K562 (cell line): Measurements from ENCODE around the gene IL15RA. TPM values are rescaled to one million over a fixed set of nuclear protein-coding genes. Genes with fewer than 3 reads are reported as not detected.

Experiments used
- DMBX1 ChIP-seq: fragments of 250-450 bp; sonication (Bioruptor Pico); IDR thresholded peaks from 2 replicates; pipeline ENCODE4 v1.8.0; 2022; ENCODE audit warnings: inconsistent platforms, mild to moderate bottlenecking, moderate library complexity, borderline replicate concordance
- FUS ChIP-seq: fragments of 200-400 bp; formaldehyde crosslinking; optimal IDR thresholded peaks from 2 replicates; pipeline ENCODE3; 2017; ENCODE audit warnings: low read depth, low read length
- HNRNPH1 ChIP-seq: fragments of 200-400 bp; formaldehyde crosslinking; optimal IDR thresholded peaks from 2 replicates; pipeline ENCODE3; 2017; ENCODE audit warnings: low read depth, mild to moderate bottlenecking, low read length, moderate library complexity
- JUN ChIP-seq, 2 experiments: sonication (generic) in 1 of 2; formaldehyde crosslinking in 1 of 2; IDR thresholded peaks; 2 replicates each; pipeline versions ENCODE4 v1.6.1 to v1.8.0; 2012 to 2022; ENCODE audit warnings: borderline replicate concordance in 2 of 2, mild to moderate bottlenecking in 2 of 2, improper control_type of control experiment in 1 of 2, low read depth in 1 of 2, low read length in 1 of 2, missing genetic modification reagents in 1 of 2
- KLF10 ChIP-seq: fragments of 250-450 bp; sonication (Bioruptor Pico); IDR thresholded peaks from 2 replicates; pipeline ENCODE4 v1.6.1; 2021; ENCODE audit warnings: matching md5 sums
- KLF13 ChIP-seq: fragments of 450-650 bp; IDR thresholded peaks from 2 replicates; pipeline ENCODE4 v1.6.1; 2016; ENCODE audit warnings: missing genetic modification characterization, low read depth, mild to moderate bottlenecking, missing compliant biosample characterization, moderate library complexity, borderline replicate concordance
- MAFG ChIP-seq: fragments of 450-650 bp; conservative IDR thresholded peaks from 2 replicates; pipeline ENCODE4 v1.6.1; 2016; ENCODE audit warnings: missing genetic modification characterization, missing compliant biosample characterization
- POLR3G ChIP-seq: IDR thresholded peaks from 2 replicates; pipeline ENCODE4 v1.6.1; 2011; ENCODE audit not compliant: insufficient read length, insufficient replicate concordance; ENCODE audit errors: extremely low read depth
- PTBP1 ChIP-seq: fragments of 200-400 bp; formaldehyde crosslinking; IDR thresholded peaks from 2 replicates; pipeline ENCODE4 v1.6.1; 2017; ENCODE audit warnings: low read depth, low read length
- PURB ChIP-seq: sonication (generic); formaldehyde crosslinking; IDR thresholded peaks from 2 replicates; pipeline ENCODE4 v1.9.0; 2021; ENCODE audit warnings: low read depth, mild to moderate bottlenecking, missing genetic modification reagents
- SMAD2 ChIP-seq: fragments of 150-350 bp; IDR thresholded peaks from 2 replicates; pipeline ENCODE4 v1.6.1; 2014; ENCODE audit warnings: low read depth, mild to moderate bottlenecking, low read length
- SNIP1 ChIP-seq: fragments of 450-650 bp; IDR thresholded peaks from 2 replicates; pipeline ENCODE4 v1.7.1; 2017; ENCODE audit warnings: low read depth, mild to moderate bottlenecking
- SP1 ChIP-seq: sonication (generic); formaldehyde crosslinking; IDR thresholded peaks from 2 replicates; pipeline ENCODE4 v1.8.1; 2022; ENCODE audit warnings: mild to moderate bottlenecking, missing genetic modification reagents
- TBL1XR1 ChIP-seq, 2 experiments: IDR thresholded peaks; 2 replicates each; pipeline ENCODE4 v1.6.1; 2012; ENCODE audit warnings: improper control_type of control experiment in 2 of 2, low read length in 2 of 2, mild to moderate bottlenecking in 1 of 2
- TCF3 ChIP-seq: sonication (generic); formaldehyde crosslinking; IDR thresholded peaks from 2 replicates; pipeline ENCODE4 v1.4.0; 2020; ENCODE audit warnings: mild to moderate bottlenecking, missing genetic modification reagents
- TEAD1 ChIP-seq, 2 experiments: fragments of 450-650 bp in 1 of 2; sonication (generic) in 1 of 2; formaldehyde crosslinking; IDR thresholded peaks; 2 replicates each; pipeline versions ENCODE4 v1.4.0 to v1.8.0; 2020 to 2022; ENCODE audit warnings: mild to moderate bottlenecking in 2 of 2, missing genetic modification reagents in 1 of 2
- THRAP3 ChIP-seq: fragments of 450-650 bp; IDR thresholded peaks from 2 replicates; pipeline ENCODE4 v1.6.1; 2016; ENCODE audit warnings: mild to moderate bottlenecking, inconsistent platforms, borderline replicate concordance
- TSC22D4 ChIP-seq: fragments of 450-650 bp; IDR thresholded peaks from 2 replicates; pipeline ENCODE4 v1.6.1; 2016; ENCODE audit warnings: missing genetic modification characterization, missing biosample characterization, control low read depth
- XRCC5 ChIP-seq: fragments of 200-400 bp; formaldehyde crosslinking; IDR thresholded peaks from 2 replicates; pipeline ENCODE4 v1.6.1; 2017; ENCODE audit warnings: low read depth, mild to moderate bottlenecking, low read length
- ZFX ChIP-seq: sonication (generic); formaldehyde crosslinking; IDR thresholded peaks from 2 replicates; pipeline ENCODE4 v1.8.0; 2022; ENCODE audit warnings: mild to moderate bottlenecking, missing genetic modification reagents, moderate library complexity
- ZNF395 ChIP-seq: fragments of 200-800 bp; sonication (Bioruptor generic); IDR thresholded peaks from 2 replicates; pipeline ENCODE4 v1.6.1; 2017; ENCODE audit warnings: missing genetic modification characterization, missing compliant biosample characterization
- polyA plus RNA-seq, 8 experiments: library from polyadenylated mRNA; depleted of rRNA in 4 of 8; stranded (reverse) in 5 of 8; unstranded in 3 of 8; fragments of >200 nt; fragmentation: Nextera tagmentation in 2 of 8; fragmentation: Illumina TruSeq in 1 of 8; extraction: Ambion mirVana in 2 of 8; extraction: Trizol in 1 of 8; gene quantifications; 2 replicates each; pipeline versions ENCODE4 v1.2.1 to v1.2.3, GENCODE V29; 2011 to 2014; ENCODE audit warnings: inconsistent platforms in 1 of 8, missing spikeins in 1 of 8
- total RNA-seq, 7 experiments: library from RNA; depleted of rRNA in 6 of 7; stranded (reverse); fragments of >200 nt in 6 of 7; fragmentation: Illumina TruSeq in 2 of 7; extraction: Trizol in 2 of 7; gene quantifications; 2 replicates each; pipeline versions ENCODE4 v1.2.1 to v1.2.3, GENCODE V29; 2011 to 2021; ENCODE audit warnings: low replicate concordance in 1 of 7
- TF ChIP-seq, protein P1 (sequence below): IDR thresholded peaks from 3 replicates; pipeline ENCODE4 v1.6.1; 2011; ENCODE audit warnings: borderline replicate concordance, mild to moderate bottlenecking, moderate library complexity; ENCODE audit not compliant: insufficient read length; ENCODE audit errors: extremely low read depth
- TF ChIP-seq, protein P2 (sequence below), 2 experiments: fragments of 450-650 bp in 1 of 2; sonication (generic) in 1 of 2; formaldehyde crosslinking; conservative IDR thresholded peaks; 2 replicates each; pipeline versions ENCODE4 v1.4.0 to v1.8.1; 2020 to 2022; ENCODE audit warnings: mild to moderate bottlenecking in 1 of 2, missing genetic modification reagents in 1 of 2

Gene IL15RA
- total and polyA plus RNA-seq, 9 of the 15 experiments (the other 6 are each of a cell fraction or from before 2014, with no cell fraction given): 1.2 to 11.7 (median 8.0) TPM

- TF ChIP-seq, protein P1, sequence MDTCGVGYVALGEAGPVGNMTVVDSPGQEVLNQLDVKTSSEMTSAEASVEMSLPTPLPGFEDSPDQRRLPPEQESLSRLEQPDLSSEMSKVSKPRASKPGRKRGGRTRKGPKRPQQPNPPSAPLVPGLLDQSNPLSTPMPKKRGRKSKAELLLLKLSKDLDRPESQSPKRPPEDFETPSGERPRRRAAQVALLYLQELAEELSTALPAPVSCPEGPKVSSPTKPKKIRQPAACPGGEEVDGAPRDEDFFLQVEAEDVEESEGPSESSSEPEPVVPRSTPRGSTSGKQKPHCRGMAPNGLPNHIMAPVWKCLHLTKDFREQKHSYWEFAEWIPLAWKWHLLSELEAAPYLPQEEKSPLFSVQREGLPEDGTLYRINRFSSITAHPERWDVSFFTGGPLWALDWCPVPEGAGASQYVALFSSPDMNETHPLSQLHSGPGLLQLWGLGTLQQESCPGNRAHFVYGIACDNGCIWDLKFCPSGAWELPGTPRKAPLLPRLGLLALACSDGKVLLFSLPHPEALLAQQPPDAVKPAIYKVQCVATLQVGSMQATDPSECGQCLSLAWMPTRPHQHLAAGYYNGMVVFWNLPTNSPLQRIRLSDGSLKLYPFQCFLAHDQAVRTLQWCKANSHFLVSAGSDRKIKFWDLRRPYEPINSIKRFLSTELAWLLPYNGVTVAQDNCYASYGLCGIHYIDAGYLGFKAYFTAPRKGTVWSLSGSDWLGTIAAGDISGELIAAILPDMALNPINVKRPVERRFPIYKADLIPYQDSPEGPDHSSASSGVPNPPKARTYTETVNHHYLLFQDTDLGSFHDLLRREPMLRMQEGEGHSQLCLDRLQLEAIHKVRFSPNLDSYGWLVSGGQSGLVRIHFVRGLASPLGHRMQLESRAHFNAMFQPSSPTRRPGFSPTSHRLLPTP: no peak
- TF ChIP-seq, protein P2, sequence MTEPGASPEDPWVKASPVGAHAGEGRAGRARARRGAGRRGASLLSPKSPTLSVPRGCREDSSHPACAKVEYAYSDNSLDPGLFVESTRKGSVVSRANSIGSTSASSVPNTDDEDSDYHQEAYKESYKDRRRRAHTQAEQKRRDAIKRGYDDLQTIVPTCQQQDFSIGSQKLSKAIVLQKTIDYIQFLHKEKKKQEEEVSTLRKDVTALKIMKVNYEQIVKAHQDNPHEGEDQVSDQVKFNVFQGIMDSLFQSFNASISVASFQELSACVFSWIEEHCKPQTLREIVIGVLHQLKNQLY (CRISPR knock-in tag; conservative IDR thresholded peaks at IDR 0.05): 0 out of 4 replicates have a peak, but pooled peaks of 1 of the 2 experiments have one; percentile 49
- TF ChIP-seq ZFX (CRISPR knock-in tag): peak; percentile 59; the same call in 1 of the 2 replicates
- TF ChIP-seq XRCC5: no peak
- no peak for TF ChIP-seq ZNF395 (CRISPR knock-in tag)
- TF ChIP-seq SMAD2: no peak
- TF ChIP-seq PURB: no peak
- no peak for TF ChIP-seq KLF10
- 0 out of 4 replicates have a peak, but pooled peaks of 1 of the 2 experiments have one; percentile 20 for TF ChIP-seq TEAD1 (CRISPR knock-in tag; IDR thresholded peaks at IDR 0.05)
- no peak for TF ChIP-seq HNRNPH1
- TF ChIP-seq POLR3G: no peak
- TF ChIP-seq TCF3 (CRISPR knock-in tag): 0 out of 2 replicates have a peak, but pooled peaks have one; percentile 31
- no peak for TF ChIP-seq TSC22D4 (tag)
- TF ChIP-seq JUN (IDR thresholded peaks at IDR 0.05; ENCODE audit: borderline replicate concordance, low read depth, low read length): peak; percentile 44; the same call in 1 of the 2 replicates
- TF ChIP-seq JUN (CRISPR knock-in tag; IDR thresholded peaks at IDR 0.05; ENCODE audit: borderline replicate concordance): 0 out of 2 replicates have a peak, but pooled peaks have one; percentile 38
- TF ChIP-seq MAFG: no peak
- TF ChIP-seq SP1 (CRISPR knock-in tag): peak; percentile 27; the same call in 1 of the 2 replicates
- no peak for TF ChIP-seq KLF13 (tag)
- no peak for TF ChIP-seq PTBP1
- no peak for TF ChIP-seq FUS
- TF ChIP-seq TBL1XR1 (IDR thresholded peaks at IDR 0.05; ENCODE audit: low read length in 2 of 2): no peak
- TF ChIP-seq SNIP1: no peak
- TF ChIP-seq DMBX1 (CRISPR knock-in tag): peak; percentile 39; the same call in 1 of the 2 replicates
- no peak for TF ChIP-seq THRAP3
Measured at GRCh38 chr10:5971315-5971832, 6.0 kb downstream of the IL15RA start (continued).
